GM21576 (cell line): ENCODE data around the gene APC2.
"Not testable (repeated sequence)": the region's sequence is repeated elsewhere in the genome, so short reads cannot be mapped to it uniquely, and the experiment has no call there.

Source experiments
- ATAC-seq: cut with Tn5 transposase; IDR thresholded peaks from one replicate; pipeline ENCODE4 v1.9.1; 2021; ENCODE audit warnings: mild to moderate bottlenecking, moderate library complexity; ENCODE audit not compliant: unreplicated experiment

APC2 gene

DNA sequence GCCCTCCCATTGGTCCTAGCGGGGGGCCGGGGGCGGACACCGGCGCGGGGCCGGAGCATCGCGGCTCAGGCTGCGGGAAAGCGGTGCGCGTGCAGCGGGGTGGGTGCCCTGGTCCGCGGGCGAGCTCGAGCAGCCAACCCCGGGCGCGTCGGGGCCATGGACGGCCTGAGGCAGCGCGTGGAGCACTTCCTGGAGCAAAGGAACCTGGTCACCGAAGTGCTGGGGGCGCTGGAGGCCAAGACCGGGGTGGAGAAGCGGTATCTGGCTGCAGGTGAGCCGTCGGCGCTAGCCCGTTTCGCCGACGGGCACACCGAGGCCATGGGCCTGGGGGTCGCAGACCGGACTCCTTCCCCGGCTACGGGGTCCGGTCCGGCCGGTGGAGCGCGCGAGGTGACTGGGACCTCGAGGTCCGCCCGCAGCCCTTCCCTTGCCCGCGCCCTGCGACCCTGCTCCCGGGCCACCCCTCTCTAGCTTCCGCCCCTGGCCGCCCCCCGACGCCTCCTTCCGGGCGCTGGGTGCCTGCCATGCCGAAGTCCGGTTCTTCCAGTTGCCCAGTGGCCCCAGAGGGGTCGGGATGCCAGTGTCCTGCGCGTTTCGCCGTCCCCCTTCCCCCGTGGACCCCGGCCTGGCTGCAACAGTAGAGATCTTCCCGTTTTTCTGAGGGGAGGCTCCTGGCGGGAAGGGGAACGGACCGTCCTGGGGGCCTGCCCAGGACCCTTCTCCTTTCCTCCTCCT, 41.4 kb downstream of the APC2 start, which contains the start of gene REEP6:
Gene REEP6 (plus strand): TSS at position 68 of the 735 bp plus-strand sequence. CDS start 89 bp downstream, at position 157.
- ATAC-seq: no peak

DNA sequence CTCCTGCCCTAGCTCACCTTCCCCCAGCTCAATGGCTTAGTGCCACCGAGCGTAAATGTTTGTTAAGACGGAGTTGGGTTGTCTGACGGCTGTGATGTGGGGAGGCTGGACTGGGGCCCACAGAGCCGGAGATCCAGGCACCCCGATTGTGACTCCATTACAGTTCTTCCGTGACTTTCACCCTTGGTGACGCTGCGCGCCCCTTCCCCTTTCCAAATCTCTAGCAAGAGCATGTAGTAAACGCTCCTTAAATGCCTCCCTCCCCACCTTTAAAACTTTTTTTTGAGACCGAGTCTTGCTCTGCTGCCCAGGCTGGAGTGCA, 41.9 kb downstream of the APC2 start:
- ATAC-seq: no peak

- ATAC-seq: no peak
These were observed 42.6 kb downstream of the APC2 start for GRCh38 chr19:1492474-1493006.

GRCh38 chr19:1494115-1494815, 44.3 kb downstream of the APC2 start:
- ATAC-seq: no peak

GRCh38 chr19:1495051-1495798, 45.3 kb downstream of the APC2 start:
- ATAC-seq: no peak

GRCh38 chr19:1495799-1496713, 46.1 kb downstream of the APC2 start:
- ATAC-seq: no peak

DNA sequence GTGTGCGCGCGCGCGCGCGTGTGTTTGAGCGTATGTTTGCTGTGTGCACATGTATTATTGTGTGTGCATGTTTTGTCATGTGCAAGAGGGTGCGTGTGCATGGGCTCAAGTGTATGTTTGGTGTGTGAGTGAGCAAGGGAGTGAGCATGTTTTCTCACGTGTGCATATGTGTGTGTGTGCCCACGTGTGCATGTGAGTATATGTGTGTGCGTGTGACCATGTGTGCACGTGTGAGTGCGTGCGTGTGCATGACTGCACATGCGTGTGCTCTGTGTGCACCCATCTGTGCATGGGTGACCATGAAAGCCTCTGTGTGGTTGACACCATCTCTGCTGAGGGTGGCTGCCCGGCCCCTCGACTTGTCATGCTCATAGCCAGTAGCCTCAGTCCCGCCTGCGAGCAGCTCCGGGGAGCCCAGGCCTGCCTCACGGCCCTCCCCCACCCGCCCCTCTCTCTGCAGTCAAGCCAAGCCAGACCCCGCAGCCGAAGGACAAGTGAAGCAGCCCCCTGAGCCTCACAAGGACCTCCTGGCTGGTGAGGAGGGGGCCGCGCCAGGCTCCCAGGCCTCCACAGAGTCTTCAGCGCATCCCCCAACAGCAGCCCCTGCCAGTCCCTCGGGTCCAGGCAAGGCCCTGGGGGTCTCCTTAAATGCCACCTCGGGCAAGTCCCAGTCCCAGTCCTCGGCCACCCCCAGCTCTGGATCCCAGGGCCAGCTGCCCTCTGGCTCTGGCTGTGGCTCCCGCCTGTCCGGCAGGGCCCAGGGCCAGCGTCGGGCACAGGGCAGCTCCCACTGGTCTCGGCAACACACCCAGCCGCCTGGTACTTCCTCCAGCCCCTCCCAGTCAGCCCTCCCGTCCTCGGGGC, 47.0 kb downstream of the APC2 start:
- ATAC-seq: no peak

GRCh38 chr19:1497578-1498235, 47.8 kb downstream of the APC2 start:
- no peak for ATAC-seq

GRCh38 chr19:1499231-1499630, 49.3 kb downstream of the APC2 start:
- ATAC-seq: not testable (repeated sequence)

- no peak for ATAC-seq
These were observed 51.3 kb downstream of the APC2 start for GRCh38 chr19:1501200-1501595.

- ATAC-seq: no peak
These were observed 52.6 kb downstream of the APC2 start for GRCh38 chr19:1502433-1503088.

DNA sequence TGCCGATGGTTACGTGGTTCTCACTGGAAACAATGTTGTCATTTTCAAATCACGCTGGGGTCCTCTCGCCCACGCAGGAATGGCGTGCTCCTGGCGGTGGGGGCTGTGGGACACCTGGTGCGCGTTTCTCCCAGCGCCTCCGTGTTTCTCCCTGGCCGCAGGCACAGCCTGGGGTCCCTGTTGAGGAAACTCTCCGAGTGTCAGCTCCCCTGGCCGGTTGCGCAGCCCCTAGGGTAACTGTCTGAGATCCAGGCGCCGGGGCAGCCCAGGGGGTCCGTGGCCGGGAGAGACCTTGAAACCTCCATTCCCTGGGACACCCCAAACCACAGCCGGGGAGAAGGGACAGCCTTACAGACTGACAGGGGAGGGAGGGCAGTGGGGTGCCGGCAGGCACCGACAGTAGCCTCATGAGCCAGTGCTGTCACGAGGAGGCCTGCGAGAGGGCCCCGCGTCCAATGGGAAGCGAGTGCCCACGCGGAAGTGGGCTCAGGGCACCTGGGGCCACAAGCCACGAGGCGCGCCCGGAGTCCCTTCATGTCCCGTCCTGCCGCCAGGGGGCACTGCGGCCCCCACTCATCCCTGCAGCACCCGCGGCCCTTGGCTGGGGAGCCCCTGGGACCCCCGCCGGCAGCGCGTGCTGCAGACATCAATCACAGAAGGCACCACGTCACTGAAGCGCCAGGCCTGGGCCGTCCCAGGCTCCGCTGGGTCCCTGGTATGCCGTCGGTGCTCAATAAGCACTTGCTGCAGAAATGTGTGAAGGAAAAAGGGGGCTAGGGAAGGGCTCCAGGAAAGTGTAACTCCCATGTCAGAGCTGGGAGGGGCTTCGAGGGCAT, 53.4 kb downstream of the APC2 start:
- no peak for ATAC-seq

GRCh38 chr19:1503925-1504773, 54.2 kb downstream of the APC2 start:
- ATAC-seq: no peak

- ATAC-seq: no peak
These were observed 55.1 kb downstream of the APC2 start for GRCh38 chr19:1505012-1505411.

DNA sequence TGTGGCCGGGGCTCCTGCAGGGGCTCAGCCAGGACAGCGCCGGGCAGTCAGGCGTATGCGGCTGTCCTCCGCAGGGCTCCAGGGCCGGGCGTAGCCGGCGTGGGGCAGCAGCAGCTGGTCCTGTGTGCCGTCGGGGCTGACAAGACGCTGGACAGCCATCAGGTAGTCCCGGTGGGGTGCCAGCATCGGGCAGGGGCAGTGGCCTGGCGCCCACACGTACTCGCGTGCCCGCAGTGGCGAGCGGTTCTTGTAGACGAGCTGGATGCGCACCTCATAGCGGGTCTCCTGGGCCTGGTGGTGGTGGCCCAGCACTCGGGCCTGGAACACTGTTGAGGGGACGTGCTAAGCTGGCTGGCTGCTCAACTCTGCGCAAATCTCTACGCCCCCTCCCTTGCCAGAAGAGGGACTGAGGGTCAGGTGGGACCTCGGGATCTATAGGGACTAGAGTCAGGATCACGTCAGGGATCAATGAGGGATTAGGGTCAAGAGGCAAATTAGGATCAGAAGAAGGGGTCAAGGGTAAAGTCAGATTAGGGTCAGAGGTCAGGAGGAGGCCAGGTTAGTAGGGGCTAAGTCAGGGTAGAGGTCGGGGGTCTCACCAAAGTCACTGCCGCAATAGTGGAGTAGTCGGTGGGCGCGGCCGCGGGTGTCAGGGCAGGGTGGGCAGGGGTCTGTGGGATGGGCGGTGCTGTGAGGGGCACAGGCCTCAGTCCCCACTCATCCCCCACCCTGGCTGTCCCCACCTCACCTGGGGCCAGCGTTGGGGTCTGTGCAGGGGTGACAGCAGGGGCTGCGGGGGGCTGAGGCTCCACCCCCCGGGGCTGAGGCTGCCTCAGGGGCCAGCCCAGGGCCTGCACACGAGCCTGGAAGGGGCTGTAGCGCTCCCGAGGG, 56.3 kb downstream of the APC2 start:
- ATAC-seq: no peak

DNA sequence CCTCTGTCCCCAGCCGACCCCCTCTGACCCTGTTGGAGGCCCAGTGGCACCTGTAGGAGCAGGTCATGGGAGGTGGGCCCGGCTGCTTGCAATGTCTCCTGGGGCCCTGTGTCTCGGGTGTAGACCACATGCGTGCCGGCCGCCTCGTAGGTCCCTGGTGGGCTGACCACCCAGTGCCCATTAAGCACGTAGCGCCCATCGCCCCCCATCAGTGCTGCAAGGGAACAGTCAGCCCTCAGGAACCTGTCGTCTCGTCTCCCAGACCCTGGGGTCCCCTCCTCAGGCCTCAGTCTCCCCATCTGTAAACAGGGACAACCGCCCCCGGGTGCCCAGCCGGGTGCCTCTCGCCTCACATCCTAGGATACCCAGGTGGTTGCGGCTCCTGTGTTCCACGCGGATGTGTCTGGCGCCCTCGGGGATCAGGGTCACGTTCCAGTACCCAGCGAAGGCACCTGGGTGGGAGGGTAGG, 57.3 kb downstream of the APC2 start:
- no peak for ATAC-seq
